Right atrium auricular region (tissue), 2 donors: ENCODE data around the gene SF3B6. TPM values are rescaled to one million over a fixed set of nuclear protein-coding genes. Genes with fewer than 3 reads are reported as not detected.

Experiments used
- DNase-seq: peaks from one replicate; pipeline ENCODE4 v3.0.0-alpha.2; 2019; ENCODE audit warnings: low spot score
- H3K27ac ChIP-seq, 2 donors: fragments of 200-600 bp; sonication (generic); 1 replicate in 1 of 2; 2 replicates in 1 of 2; pipeline ENCODE4 v1.5.1; 2016 to 2019
- H3K27me3 ChIP-seq, 2 donors: fragments of 200-600 bp; sonication (generic); one replicate each; pipeline versions ENCODE4 v1.5.1 to v1.6.0; 2017 to 2019
- H3K36me3 ChIP-seq: fragments of 200-600 bp; sonication (generic); one replicate; pipeline ENCODE4 v1.5.1; 2016
- H3K4me1 ChIP-seq, 2 donors: fragments of 200-600 bp; sonication (generic); one replicate each; pipeline versions ENCODE4 v1.5.1 to v1.6.0; 2017 to 2019
- H3K4me3 ChIP-seq, 2 donors: fragments of 200-600 bp; sonication (generic); 1 replicate in 1 of 2; 2 replicates in 1 of 2; pipeline ENCODE4 v1.5.1; 2017 to 2019; ENCODE audit warnings: mild to moderate bottlenecking in 1 of 2, moderate library complexity in 1 of 2
- H3K9me3 ChIP-seq, 2 donors: fragments of 200-600 bp; sonication (generic); one replicate each; pipeline ENCODE4 v1.5.1; 2019
- CTCF ChIP-seq, 2 donors: fragments of 200-600 bp; sonication (generic); IDR thresholded peaks; one replicate each; pipeline ENCODE4 v1.5.1; 2019; ENCODE audit warnings: antibody characterized with exemption in 2 of 2
- total RNA-seq, 2 donors: library from RNA; depleted of rRNA; stranded (reverse); fragments of >200 nt; gene quantifications; one replicate each; pipeline ENCODE4 v1.1.0, GENCODE V29; 2016

Gene SF3B6
- total RNA-seq, 2 donors from 2014 or later, result 71.2 to 74.8 TPM

- no peak for DNase-seq
- no peaks in the 10 kb centered on the region for H3K9me3 ChIP-seq
- no peaks in the 10 kb centered on the region for H3K27me3 ChIP-seq
- TF ChIP-seq CTCF (IDR thresholded peaks at IDR 0.05), result no peak
- peaks cover 0 to 25% of the 10 kb centered on the region in 2 donors for H3K4me1 ChIP-seq
- H3K36me3 ChIP-seq, result peaks cover 18% of the 10 kb centered on the region
- peak overlapping the region in 1 of 2 donors; percentile 73 for H3K4me3 ChIP-seq
- H3K27ac ChIP-seq, result peak overlapping the region in 1 of 2 donors; percentile 90
These were observed 1.8 kb upstream of the SF3B6 start for GRCh38 chr2:24077879-24078278.

- H3K36me3 ChIP-seq, result peaks cover 21% of the 10 kb centered on the region
- peaks cover 0 to 23% of the 10 kb centered on the region in 2 donors for H3K4me1 ChIP-seq
- no peak for TF ChIP-seq CTCF (IDR thresholded peaks at IDR 0.05)
- no peaks in the 10 kb centered on the region for H3K9me3 ChIP-seq
- H3K27me3 ChIP-seq, result no peaks in the 10 kb centered on the region
- DNase-seq, result no peak
- peak overlapping the region; percentile 87 to 90 for H3K27ac ChIP-seq
- peak overlapping the region; percentile 73 to 74 for H3K4me3 ChIP-seq
These were observed 1.4 kb upstream of the SF3B6 start for GRCh38 chr2:24077535-24077877.

- H3K27ac ChIP-seq, result peak overlapping the region; percentile 87 to 90
- peaks cover 20% of the 10 kb centered on the region for H3K36me3 ChIP-seq
- H3K27me3 ChIP-seq, result no peaks in the 10 kb centered on the region
- no peaks in the 10 kb centered on the region for H3K9me3 ChIP-seq
- H3K4me3 ChIP-seq, result peak overlapping the region; percentile 73 to 74
- no peak for DNase-seq
- no peak for TF ChIP-seq CTCF (IDR thresholded peaks at IDR 0.05)
- H3K4me1 ChIP-seq, result peaks cover 0 to 23% of the 10 kb centered on the region in 2 donors
These were observed 866 bp upstream of the SF3B6 start for GRCh38 chr2:24076849-24077534.

- Histone ChIP-seq H3K27ac (peak overlapping the region; percentile 87 to 90), H3K4me3 (peak overlapping the region; percentile 73 to 74), H3K36me3 (peaks cover 18% of the 10 kb centered on the region), H3K27me3 (no peaks in the 10 kb centered on the region), H3K4me1 (peaks cover 0 to 23% of the 10 kb centered on the region in 2 donors), H3K9me3 (no peaks in the 10 kb centered on the region)
- no peak for TF ChIP-seq CTCF (IDR thresholded peaks at IDR 0.05)
- DNase-seq, result no peak
These were observed 867 bp downstream of the SF3B6 start for GRCh38 chr2:24075259-24075658.

GRCh38 chr2:24073816-24074215, 2.3 kb downstream of the SF3B6 start:
- peaks cover 23% of the 10 kb centered on the region for H3K36me3 ChIP-seq
- H3K4me1 ChIP-seq, result peaks cover 0 to 23% of the 10 kb centered on the region in 2 donors
- no peak overlapping the region for H3K4me3 ChIP-seq
- H3K27ac ChIP-seq, result no peak overlapping the region
- H3K9me3 ChIP-seq, result no peaks in the 10 kb centered on the region
- no peak for DNase-seq
- H3K27me3 ChIP-seq, result no peaks in the 10 kb centered on the region
- no peak for TF ChIP-seq CTCF (IDR thresholded peaks at IDR 0.05)

GRCh38 chr2:24072259-24072658, 3.9 kb downstream of the SF3B6 start:
- Histone ChIP-seq H3K36me3 (peaks cover 34% of the 10 kb centered on the region), H3K27me3 (no peaks in the 10 kb centered on the region), H3K4me3 (no peak overlapping the region), H3K9me3 (no peaks in the 10 kb centered on the region), H3K27ac (no peak overlapping the region), H3K4me1 (peaks cover 0 to 17% of the 10 kb centered on the region in 2 donors)
- TF ChIP-seq CTCF (IDR thresholded peaks at IDR 0.05), result no peak
- no peak for DNase-seq
